Measurements from ENCODE around the gene SLC9A8. TPM values are rescaled to one million over a fixed set of nuclear protein-coding genes. Genes with fewer than 3 reads are reported as not detected.

Gene SLC9A8
- total RNA-seq, 1 donor from 2014 or later = 10.5 TPM

DNA sequence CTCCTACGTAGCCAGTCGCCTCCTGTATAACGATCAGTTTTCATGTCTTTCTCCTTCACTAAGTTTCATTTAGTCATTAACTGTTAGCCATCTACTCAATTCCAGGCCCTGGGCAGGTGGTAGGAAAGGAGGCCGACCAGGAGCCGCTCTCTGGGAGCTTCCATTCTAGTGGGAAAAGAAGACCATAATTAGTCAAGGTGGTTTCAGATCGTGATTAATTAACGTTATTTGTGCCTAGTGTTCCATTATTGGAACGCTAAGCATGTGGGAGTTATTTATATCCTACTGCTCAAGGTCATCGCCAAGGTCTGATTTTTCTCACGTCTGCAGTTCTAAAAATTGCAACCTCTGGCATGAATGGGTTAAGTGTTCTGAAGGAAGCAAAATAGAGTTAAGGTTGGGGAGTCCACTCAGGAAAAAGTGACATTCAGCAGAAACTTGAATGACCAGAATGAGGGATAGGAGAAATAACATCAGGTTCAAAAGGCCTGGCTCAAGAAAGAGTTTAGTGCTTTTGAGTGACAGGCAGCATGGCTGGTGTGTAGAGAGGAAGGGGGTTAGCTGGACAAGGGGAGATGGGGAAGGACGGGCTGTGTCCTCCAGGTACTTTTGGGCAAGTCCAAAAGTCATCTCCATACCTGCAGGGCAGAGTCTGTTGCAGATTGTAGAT, 812 bp downstream of the SLC9A8 start:
- Mint-ChIP-seq H3K4me3 (ENCODE audit: unreplicated experiment) (peak overlapping the region; percentile 98), H3K4me1 (ENCODE audit: unreplicated experiment) (peaks cover 27% of the 10 kb centered on the region), H3K36me3 (ENCODE audit: low read depth, unreplicated experiment) (peaks cover 10% of the 10 kb centered on the region), H3K9me3 (ENCODE audit: unreplicated experiment) (no peaks in the 10 kb centered on the region), H3K27me3 (ENCODE audit: unreplicated experiment) (peaks cover 9% of the 10 kb centered on the region), H3K27ac (ENCODE audit: unreplicated experiment) (peak overlapping the region; percentile 99)
- TF ChIP-seq, protein P1, sequence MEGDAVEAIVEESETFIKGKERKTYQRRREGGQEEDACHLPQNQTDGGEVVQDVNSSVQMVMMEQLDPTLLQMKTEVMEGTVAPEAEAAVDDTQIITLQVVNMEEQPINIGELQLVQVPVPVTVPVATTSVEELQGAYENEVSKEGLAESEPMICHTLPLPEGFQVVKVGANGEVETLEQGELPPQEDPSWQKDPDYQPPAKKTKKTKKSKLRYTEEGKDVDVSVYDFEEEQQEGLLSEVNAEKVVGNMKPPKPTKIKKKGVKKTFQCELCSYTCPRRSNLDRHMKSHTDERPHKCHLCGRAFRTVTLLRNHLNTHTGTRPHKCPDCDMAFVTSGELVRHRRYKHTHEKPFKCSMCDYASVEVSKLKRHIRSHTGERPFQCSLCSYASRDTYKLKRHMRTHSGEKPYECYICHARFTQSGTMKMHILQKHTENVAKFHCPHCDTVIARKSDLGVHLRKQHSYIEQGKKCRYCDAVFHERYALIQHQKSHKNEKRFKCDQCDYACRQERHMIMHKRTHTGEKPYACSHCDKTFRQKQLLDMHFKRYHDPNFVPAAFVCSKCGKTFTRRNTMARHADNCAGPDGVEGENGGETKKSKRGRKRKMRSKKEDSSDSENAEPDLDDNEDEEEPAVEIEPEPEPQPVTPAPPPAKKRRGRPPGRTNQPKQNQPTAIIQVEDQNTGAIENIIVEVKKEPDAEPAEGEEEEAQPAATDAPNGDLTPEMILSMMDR (IDR thresholded peaks at IDR 0.05; ENCODE audit: unreplicated experiment) = no peak
- DNase-seq (ENCODE audit: low spot score) = no peak

DNA sequence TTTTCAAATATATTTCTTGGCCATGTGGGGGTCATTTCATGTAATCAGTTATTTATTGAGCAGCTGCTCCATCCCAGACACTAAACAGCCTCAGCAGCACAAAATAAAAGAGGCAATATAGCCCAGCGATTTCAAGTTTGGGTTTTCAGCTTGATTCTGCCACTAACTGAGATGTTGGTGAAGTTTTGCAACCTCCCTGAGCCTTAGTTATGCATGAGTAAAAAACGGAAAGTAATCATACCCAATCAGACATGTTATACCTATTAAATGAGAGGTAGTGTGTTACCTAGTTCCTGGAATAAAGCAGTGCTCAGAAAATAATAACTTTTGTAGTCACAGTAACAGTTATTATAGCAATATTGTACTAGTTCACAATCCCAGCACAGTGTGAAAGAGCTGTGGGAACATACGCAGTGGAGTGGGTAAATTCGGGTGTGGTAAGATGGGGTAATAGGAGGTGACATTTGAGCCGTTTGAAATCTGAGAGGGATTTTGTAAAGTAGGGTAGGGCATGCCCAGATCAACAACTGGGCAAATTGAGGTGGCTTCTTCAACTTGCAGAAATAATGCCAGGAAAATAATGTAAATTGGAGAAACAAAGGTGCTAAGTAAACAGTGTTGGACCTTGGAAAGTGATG, 1.5 kb downstream of the SLC9A8 start:
- no peak for DNase-seq (ENCODE audit: low spot score)
- H3K27me3 Mint-ChIP-seq (ENCODE audit: unreplicated experiment) = peaks cover 9% of the 10 kb centered on the region
- no peaks in the 10 kb centered on the region for H3K9me3 Mint-ChIP-seq (ENCODE audit: unreplicated experiment)
- H3K27ac Mint-ChIP-seq (ENCODE audit: unreplicated experiment) = peak overlapping the region; percentile 99
- TF ChIP-seq, protein P1 (IDR thresholded peaks at IDR 0.05; ENCODE audit: unreplicated experiment) = no peak
- peaks cover 11% of the 10 kb centered on the region for H3K36me3 Mint-ChIP-seq (ENCODE audit: low read depth, unreplicated experiment)
- H3K4me3 Mint-ChIP-seq (ENCODE audit: unreplicated experiment) = peak overlapping the region; percentile 98
- H3K4me1 Mint-ChIP-seq (ENCODE audit: unreplicated experiment) = peaks cover 27% of the 10 kb centered on the region

DNA sequence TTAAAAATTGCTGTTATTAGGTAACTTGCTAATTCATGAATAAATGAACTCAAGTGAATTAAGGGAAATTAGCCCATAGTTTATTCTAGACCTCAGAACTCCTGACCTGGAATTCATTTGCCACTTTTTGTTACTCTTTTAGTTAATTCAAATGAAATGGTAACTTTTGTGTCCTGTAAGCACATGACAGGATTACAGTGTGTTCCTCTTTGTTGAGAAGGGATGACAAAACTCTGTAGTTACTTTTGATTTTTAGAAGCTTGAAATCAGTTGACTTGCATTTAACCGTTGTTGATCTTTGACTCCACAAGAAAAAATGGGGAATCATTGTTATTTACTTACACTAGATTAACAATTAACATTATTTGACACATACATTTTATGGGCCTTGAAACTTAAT, 6.2 kb downstream of the SLC9A8 start:
- Mint-ChIP-seq H3K4me1 (ENCODE audit: unreplicated experiment) (peaks cover 4% of the 10 kb centered on the region), H3K4me3 (ENCODE audit: unreplicated experiment) (no peak overlapping the region), H3K27me3 (ENCODE audit: unreplicated experiment) (no peaks in the 10 kb centered on the region), H3K9me3 (ENCODE audit: unreplicated experiment) (no peaks in the 10 kb centered on the region), H3K36me3 (ENCODE audit: low read depth, unreplicated experiment) (peaks cover 19% of the 10 kb centered on the region), H3K27ac (ENCODE audit: unreplicated experiment) (no peak overlapping the region)
- DNase-seq (ENCODE audit: low spot score) = no peak
- TF ChIP-seq, protein P1 (IDR thresholded peaks at IDR 0.05; ENCODE audit: unreplicated experiment) = no peak

DNA sequence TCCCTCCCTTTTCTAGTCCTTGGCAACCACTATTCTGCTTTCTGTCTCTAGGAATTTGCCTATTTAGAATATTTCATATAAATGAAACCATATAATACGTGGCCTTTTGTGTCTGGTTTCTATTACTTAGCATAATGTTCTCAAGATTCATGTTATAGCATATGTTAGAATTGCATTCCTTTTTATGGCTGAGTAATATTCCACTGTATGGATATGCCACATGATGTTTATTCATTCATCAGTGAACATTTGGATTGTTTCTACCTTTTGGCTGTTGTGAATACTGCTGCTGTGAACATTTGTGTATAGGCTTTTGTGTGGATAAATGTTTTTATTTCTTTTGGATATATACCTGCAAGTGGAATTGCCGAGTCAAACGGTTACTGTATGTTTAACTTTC, 7.1 kb downstream of the SLC9A8 start:
- H3K4me1 Mint-ChIP-seq (ENCODE audit: unreplicated experiment) = peaks cover 2% of the 10 kb centered on the region
- no peaks in the 10 kb centered on the region for H3K9me3 Mint-ChIP-seq (ENCODE audit: unreplicated experiment)
- H3K27ac Mint-ChIP-seq (ENCODE audit: unreplicated experiment) = no peak overlapping the region
- no peaks in the 10 kb centered on the region for H3K27me3 Mint-ChIP-seq (ENCODE audit: unreplicated experiment)
- H3K4me3 Mint-ChIP-seq (ENCODE audit: unreplicated experiment) = no peak overlapping the region
- TF ChIP-seq, protein P1 (IDR thresholded peaks at IDR 0.05; ENCODE audit: unreplicated experiment) = no peak
- no peak for DNase-seq (ENCODE audit: low spot score)
- peaks cover 23% of the 10 kb centered on the region for H3K36me3 Mint-ChIP-seq (ENCODE audit: low read depth, unreplicated experiment)

DNA sequence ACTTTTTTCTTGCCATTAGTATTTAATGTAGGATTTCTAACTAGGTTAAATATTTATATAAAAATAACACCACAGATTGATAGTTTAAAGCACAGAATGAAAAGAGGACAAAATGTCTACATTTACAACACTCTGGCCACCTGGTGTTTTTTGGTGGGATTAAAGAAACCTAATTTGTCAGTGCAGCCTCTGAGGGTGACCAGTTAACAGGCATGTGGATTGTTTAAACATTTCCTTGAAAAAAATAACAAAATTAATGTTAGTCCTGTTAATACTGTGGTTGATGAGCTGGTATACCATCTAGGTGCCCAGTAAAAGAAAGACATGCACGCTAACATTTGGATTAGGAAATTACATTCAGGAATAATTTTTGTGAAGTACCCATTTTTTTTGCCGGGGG, 8.8 kb downstream of the SLC9A8 start:
- no peaks in the 10 kb centered on the region for H3K27me3 Mint-ChIP-seq (ENCODE audit: unreplicated experiment)
- H3K9me3 Mint-ChIP-seq (ENCODE audit: unreplicated experiment) = no peaks in the 10 kb centered on the region
- H3K4me3 Mint-ChIP-seq (ENCODE audit: unreplicated experiment) = no peak overlapping the region
- H3K27ac Mint-ChIP-seq (ENCODE audit: unreplicated experiment) = no peak overlapping the region
- TF ChIP-seq, protein P1 (IDR thresholded peaks at IDR 0.05; ENCODE audit: unreplicated experiment) = no peak
- H3K36me3 Mint-ChIP-seq (ENCODE audit: low read depth, unreplicated experiment) = peaks cover 22% of the 10 kb centered on the region
- H3K4me1 Mint-ChIP-seq (ENCODE audit: unreplicated experiment) = peaks cover 4% of the 10 kb centered on the region
- no peak for DNase-seq (ENCODE audit: low spot score)
